ENCODE measurements around the gene THAP4. TPM values are rescaled to one million over a fixed set of nuclear protein-coding genes. Genes with fewer than 3 reads are reported as not detected.

THAP4 gene
- total and polyA plus RNA-seq, 8 donors: 16.0 to 172 (median 49.3) TPM

DNA sequence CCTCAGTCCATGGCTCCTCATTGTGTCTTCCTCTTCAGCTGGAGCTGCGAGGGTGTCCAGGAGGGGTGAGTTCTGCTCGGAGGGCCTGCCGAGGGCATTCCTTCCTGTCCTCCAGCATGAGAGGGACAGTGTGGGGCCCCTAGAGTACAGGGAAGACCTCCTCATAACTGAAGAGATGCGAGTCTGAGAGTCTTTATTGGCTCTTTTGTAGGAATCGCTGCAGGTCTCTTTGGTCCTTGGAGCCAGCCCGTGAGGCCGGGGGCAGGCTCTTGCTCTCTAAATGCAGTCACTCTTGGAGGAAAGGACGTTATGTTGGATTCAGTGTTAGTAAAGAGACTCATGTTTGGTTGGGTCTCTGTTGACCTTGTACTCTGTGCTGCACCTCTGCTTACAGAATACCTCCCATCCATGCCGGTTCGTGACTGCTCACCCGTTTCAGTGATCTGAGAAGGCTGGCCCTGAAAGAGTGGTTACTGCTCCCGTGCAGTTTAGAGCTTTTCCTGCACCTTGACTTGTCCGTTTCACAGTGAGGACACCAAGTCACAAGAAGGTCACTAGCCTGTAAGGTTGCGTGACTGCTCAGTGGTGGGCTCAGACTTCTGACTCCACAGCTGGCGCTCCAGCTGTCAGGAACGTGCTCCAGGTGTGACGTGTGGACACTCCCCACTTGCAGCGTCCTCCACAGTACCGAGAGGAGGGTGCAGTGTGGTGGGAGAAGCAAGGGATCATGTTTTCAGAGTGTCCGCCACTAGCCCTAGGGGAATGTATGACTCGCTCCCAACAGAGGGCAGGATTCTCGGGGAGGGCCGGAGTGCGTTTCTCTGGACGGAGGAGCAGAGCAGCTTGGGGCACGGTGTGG, 8.3 kb upstream of the THAP4 start:
- Histone ChIP-seq H3K4me1 (peaks cover 13 to 57% (median 27%) of the 10 kb centered on the region in 4 donors), H3K27ac (no peak overlapping the region)
- intact Hi-C loops (cut with DNase I; ENCODE audit: low total_unique reads): no loop called here

GRCh38 chr2:241641631-241642030, 4.7 kb upstream of the THAP4 start:
- Histone ChIP-seq H3K4me1 (peaks cover 22 to 46% (median 34%) of the 10 kb centered on the region in 4 donors), H3K27me3 (no peaks in the 10 kb centered on the region), H3K4me3 (no peak overlapping the region), H3K27ac (no peak overlapping the region), H3K36me3 (peaks cover 0 to 13% (median 9%) of the 10 kb centered on the region in 4 donors), H3K9me3 (no peaks in the 10 kb centered on the region)
- TF ChIP-seq POLR2AphosphoS5 (IDR thresholded peaks at IDR 0.05): no peak
- TF ChIP-seq EP300 (IDR thresholded peaks at IDR 0.05): no peak
- no peak for TF ChIP-seq POLR2A (IDR thresholded peaks at IDR 0.05)
- TF ChIP-seq CTCF (IDR thresholded peaks at IDR 0.05): no peak
- intact Hi-C loops (cut with DNase I; ENCODE audit: low total_unique reads): no loop called here
- DNase-seq: no peak
- WGBS, 5 donors: 28 to 43% (median 40%) methylated on average over 2 of the region's 2 CpGs

More for the DNA sequence above, 8.3 kb upstream of the THAP4 start:
- no peak for TF ChIP-seq EP300 (IDR thresholded peaks at IDR 0.05)
- TF ChIP-seq POLR2AphosphoS5 (IDR thresholded peaks at IDR 0.05): no peak
- no peak for TF ChIP-seq CTCF (IDR thresholded peaks at IDR 0.05)
- TF ChIP-seq POLR2A (IDR thresholded peaks at IDR 0.05): no peak
- no peaks in the 10 kb centered on the region for H3K9me3 ChIP-seq
- WGBS, 5 donors: 87 to 91% (median 90%) methylated on average over 25 to 26 of the region's 26 CpGs
- no peak for DNase-seq
- H3K4me3 ChIP-seq: no peak overlapping the region
- peaks cover 0 to 13% (median 6%) of the 10 kb centered on the region in 4 donors for H3K36me3 ChIP-seq
- H3K27me3 ChIP-seq: no peaks in the 10 kb centered on the region

- DNase-seq: no peak
- Histone ChIP-seq H3K36me3 (peaks cover 0 to 10% (median 4%) of the 10 kb centered on the region in 4 donors), H3K27me3 (no peaks in the 10 kb centered on the region), H3K4me3 (no peak overlapping the region), H3K9me3 (no peaks in the 10 kb centered on the region), H3K27ac (no peak overlapping the region), H3K4me1 (peaks cover 31 to 57% (median 42%) of the 10 kb centered on the region in 4 donors)
- 82 to 88% (median 87%) methylated on average over 8 of the region's 8 CpGs for WGBS, 5 donors
- TF ChIP-seq EP300 (IDR thresholded peaks at IDR 0.05) (no peak), POLR2A (IDR thresholded peaks at IDR 0.05) (no peak), POLR2AphosphoS5 (IDR thresholded peaks at IDR 0.05) (no peak), CTCF (IDR thresholded peaks at IDR 0.05) (no peak)
- intact Hi-C loops (cut with DNase I; ENCODE audit: low total_unique reads): no loop called here
These were observed 3.3 kb upstream of the THAP4 start for GRCh38 chr2:241640165-241640795.

DNA sequence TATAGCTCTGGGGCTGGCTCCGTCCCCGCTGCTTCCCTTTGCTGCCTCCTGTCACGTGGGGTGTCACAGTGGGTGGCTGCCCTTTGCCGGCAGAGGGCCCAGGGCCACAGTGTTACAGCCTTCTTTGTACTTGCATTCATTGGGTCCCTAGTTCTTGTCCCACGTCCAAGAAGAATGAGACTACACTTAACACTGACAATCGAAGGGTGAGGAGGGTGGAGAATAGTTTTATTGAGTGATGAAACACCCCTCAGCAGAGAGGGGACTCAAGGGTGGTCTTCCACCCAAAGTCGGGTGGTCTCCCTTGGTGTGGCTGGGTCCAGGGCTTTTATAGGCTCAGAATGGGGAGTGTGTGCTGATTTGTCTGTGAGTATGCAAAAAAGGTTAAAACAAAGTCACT, 2.4 kb upstream of the THAP4 start:
- H3K27me3 ChIP-seq: no peaks in the 10 kb centered on the region

More for the DNA sequence above, 2.4 kb upstream of the THAP4 start:
- Histone ChIP-seq H3K9me3 (no peaks in the 10 kb centered on the region), H3K36me3 (peaks cover 0 to 5% (median 0%) of the 10 kb centered on the region in 4 donors), H3K4me3 (peak overlapping the region in 2 of 4 donors; percentile 88 to 95), H3K27ac (no peak overlapping the region), H3K4me1 (peaks cover 35 to 66% (median 49%) of the 10 kb centered on the region in 4 donors)
- no peak for DNase-seq
- 92 to 99% (median 97%) methylated on average over 7 of the region's 7 CpGs for WGBS, 5 donors
- TF ChIP-seq POLR2A (IDR thresholded peaks at IDR 0.05) (no peak), EP300 (IDR thresholded peaks at IDR 0.05) (no peak), CTCF (IDR thresholded peaks at IDR 0.05) (no peak), POLR2AphosphoS5 (IDR thresholded peaks at IDR 0.05) (no peak)
- intact Hi-C loops (cut with DNase I; ENCODE audit: low total_unique reads): no loop called here

Measured in stomach (tissue), 9 donors.